ENCODE results near the gene ADAT1.
A peak's percentile ranks its signal among the peaks of the same experiment; 100 is the strongest.

ADAT1 gene, protein sequence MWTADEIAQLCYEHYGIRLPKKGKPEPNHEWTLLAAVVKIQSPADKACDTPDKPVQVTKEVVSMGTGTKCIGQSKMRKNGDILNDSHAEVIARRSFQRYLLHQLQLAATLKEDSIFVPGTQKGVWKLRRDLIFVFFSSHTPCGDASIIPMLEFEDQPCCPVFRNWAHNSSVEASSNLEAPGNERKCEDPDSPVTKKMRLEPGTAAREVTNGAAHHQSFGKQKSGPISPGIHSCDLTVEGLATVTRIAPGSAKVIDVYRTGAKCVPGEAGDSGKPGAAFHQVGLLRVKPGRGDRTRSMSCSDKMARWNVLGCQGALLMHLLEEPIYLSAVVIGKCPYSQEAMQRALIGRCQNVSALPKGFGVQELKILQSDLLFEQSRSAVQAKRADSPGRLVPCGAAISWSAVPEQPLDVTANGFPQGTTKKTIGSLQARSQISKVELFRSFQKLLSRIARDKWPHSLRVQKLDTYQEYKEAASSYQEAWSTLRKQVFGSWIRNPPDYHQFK

DNA sequence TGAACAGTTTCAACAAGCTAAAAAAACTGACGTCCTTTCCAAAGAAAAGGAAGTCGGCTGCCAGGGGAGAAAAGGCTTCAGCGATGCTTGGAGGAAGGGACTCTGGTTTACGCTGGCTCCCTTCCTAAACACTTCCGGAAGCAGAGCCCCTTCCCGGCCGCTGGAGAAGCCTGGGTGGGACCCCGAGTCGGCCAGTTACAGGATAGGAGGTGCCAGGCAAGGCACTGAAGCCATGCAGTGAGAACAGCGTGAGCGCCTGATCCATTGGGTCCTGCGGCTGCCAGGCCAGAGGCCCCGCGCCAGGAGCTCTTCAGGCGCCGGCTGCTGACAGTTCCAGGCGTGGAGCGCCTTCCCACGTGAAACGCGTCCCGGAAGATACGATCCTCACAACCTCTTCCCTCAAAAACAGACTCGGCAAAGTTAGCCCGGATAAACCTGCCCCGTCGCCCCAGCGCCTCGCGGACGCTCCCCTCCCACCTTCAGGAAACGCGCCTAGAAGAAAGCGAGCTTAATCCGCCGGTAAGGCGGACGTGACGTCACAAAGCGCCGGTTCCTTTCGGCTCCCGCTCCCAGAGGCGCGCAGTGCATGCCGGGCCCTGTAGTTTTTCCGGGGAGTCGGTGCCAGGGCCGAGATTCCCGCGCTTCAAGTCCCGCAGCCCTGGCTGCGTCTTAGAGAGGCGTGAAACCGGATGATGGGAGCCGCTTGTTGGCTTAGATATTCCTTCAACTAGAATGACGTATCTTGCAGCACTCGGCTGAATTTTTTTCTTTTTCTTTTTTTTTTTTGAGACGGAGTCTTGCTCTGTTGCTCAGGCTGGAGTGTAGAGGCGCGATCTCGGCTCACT lies at the start of gene ADAT1:
Gene ADAT1 (minus strand): TSS at position 521 of the 845 bp plus-strand sequence. CDS start 2,482 bp downstream, outside the sequence.
- TF ChIP-seq, protein P1, sequence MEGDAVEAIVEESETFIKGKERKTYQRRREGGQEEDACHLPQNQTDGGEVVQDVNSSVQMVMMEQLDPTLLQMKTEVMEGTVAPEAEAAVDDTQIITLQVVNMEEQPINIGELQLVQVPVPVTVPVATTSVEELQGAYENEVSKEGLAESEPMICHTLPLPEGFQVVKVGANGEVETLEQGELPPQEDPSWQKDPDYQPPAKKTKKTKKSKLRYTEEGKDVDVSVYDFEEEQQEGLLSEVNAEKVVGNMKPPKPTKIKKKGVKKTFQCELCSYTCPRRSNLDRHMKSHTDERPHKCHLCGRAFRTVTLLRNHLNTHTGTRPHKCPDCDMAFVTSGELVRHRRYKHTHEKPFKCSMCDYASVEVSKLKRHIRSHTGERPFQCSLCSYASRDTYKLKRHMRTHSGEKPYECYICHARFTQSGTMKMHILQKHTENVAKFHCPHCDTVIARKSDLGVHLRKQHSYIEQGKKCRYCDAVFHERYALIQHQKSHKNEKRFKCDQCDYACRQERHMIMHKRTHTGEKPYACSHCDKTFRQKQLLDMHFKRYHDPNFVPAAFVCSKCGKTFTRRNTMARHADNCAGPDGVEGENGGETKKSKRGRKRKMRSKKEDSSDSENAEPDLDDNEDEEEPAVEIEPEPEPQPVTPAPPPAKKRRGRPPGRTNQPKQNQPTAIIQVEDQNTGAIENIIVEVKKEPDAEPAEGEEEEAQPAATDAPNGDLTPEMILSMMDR (IDR thresholded peaks at IDR 0.05; ENCODE audit: extremely low read depth, missing control alignments) = no peak
- peak; percentile 88 for DNase-seq (ENCODE audit: low spot score)

DNA sequence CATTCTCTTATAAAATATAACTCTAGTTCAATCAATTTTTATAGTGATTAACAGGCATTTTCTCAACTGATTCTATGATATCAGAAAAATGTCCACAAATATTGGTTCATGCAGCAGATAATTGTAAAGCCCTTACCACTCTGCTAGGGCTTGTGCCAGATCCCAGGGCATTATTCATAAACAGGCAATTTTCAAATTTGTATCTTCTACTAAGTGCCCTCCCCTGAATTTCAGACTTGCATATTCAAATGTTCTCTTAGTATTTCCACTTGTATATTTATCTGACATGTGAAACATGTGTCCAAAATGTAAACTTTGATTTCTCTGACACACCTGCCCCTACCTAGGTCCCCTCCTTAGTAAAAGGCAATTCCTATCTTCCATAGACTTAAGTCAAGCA lies 44.4 kb upstream of the ADAT1 start:
- TF ChIP-seq, protein P1 (IDR thresholded peaks at IDR 0.05; ENCODE audit: extremely low read depth, missing control alignments) = no peak
- no peak for DNase-seq (ENCODE audit: low spot score)

DNA sequence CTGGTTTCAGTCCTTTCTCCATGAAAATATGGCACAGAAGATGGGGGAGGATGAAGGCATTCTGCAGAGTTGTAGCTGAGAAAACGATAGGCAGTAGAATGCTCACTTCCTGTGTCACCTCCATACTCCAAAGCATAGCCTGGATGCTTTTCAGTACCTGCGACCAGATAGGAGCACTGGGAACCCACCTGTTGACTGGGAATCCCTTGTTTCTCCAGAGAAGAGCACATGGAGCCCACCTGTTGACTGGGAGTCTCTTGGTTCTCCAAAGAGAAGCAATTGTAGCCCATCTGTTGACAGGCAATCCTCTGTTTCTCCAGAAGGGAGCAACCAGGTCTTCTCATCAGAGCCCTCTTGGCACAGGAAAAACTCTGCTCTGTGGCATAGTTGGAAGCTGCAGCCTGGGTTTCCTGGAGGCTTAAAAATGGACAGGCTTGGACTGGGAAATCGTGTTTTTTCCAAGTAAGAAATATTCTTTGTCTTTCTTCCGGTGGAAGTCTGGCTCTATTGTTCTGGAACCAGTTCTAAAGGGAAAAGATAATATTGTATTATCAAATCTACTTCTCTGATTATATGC lies 37.7 kb upstream of the ADAT1 start:
- no peak for DNase-seq (ENCODE audit: low spot score)
- TF ChIP-seq, protein P1 (IDR thresholded peaks at IDR 0.05; ENCODE audit: extremely low read depth, missing control alignments) = no peak

DNA sequence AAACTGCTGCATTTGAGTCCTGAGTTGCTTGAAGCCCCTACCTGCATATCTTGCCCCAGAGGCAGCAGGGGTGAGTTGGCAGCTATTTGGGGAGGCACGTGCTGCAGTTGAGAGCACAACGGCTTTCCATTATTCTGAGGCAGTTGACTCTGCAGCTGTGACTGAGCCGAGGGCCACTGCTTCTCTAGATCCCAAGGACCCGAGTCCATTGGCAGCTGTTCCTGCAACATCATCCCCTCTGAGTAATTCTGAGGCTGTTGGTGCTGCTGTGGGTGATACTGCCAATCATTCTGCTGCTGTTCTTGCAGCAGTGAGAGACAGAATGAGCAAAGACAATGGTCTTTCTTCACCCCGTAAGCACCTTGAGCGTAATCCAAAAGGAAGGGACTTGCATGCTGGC lies 37.2 kb upstream of the ADAT1 start:
- no peak for DNase-seq (ENCODE audit: low spot score)
- TF ChIP-seq, protein P1 (IDR thresholded peaks at IDR 0.05; ENCODE audit: extremely low read depth, missing control alignments) = no peak

DNA sequence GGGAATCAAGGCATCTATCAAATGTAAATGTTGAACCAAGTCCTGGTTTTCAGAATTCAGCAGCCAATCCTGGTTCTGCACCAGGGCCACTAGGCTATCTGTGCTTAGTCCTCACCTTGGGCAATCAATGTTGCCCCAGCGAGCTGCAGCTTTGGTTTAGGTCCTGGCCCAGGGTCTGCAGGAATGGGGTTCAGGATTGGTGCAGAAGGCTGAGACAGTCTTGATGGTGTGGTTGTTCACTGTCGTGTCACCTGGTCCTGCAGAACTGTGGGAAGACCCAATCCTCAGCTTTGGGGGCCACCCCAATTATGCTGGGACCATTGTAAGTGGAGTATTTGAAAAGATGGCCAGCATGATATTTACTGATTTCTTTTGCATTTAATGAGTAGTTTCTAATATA lies 35.1 kb upstream of the ADAT1 start:
- TF ChIP-seq, protein P1 (IDR thresholded peaks at IDR 0.05; ENCODE audit: extremely low read depth, missing control alignments) = no peak
- no peak for DNase-seq (ENCODE audit: low spot score)

DNA sequence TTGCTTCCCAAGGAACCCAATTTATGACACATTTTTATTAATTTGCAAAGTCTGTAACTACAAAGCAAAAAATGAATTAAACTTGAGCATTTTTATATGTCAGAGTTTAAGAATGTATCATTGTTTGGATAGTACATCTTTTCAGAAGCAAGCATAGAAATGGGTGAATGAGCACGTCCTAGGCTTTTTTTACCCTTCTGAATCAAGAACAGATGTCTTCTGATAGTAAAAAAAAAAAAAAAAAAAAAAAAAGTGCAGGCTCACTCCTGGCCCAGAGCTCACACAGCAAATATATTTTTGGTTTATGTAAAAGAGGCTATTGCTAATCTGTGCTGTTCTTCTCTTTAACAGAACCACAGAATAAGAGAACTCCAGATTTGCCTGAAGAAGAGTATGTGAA lies 30.8 kb upstream of the ADAT1 start:
- TF ChIP-seq, protein P1 (IDR thresholded peaks at IDR 0.05; ENCODE audit: extremely low read depth, missing control alignments) = no peak

More for the DNA sequence above, 30.8 kb upstream of the ADAT1 start:
- DNase-seq (ENCODE audit: low spot score) = no peak
